Hepatocyte (in vitro differentiated cells): ENCODE results near the gene OGG1. TPM values are rescaled to one million over a fixed set of nuclear protein-coding genes. Genes with fewer than 3 reads are reported as not detected.
A peak's percentile ranks its signal among the peaks of the same experiment; 100 is the strongest.

Source experiments
- DNase-seq: peaks from one replicate; pipeline ENCODE4 v3.0.0-alpha.2; 2016; ENCODE audit warnings: low spot score
- H2AFZ ChIP-seq: fragments of 200-600 bp; sonication (generic); 2 replicates; pipeline ENCODE4 v1.6.0; 2016; ENCODE audit warnings: antibody characterized with exemption, mild to moderate bottlenecking
- H3K27ac ChIP-seq: fragments of 200-600 bp; sonication (generic); 2 replicates; pipeline ENCODE4 v1.5.1; 2016; ENCODE audit warnings: mild to moderate bottlenecking
- H3K27me3 ChIP-seq: fragments of 200-600 bp; sonication (generic); 2 replicates; pipeline ENCODE4 v1.6.1; 2016
- H3K36me3 ChIP-seq: fragments of 200-600 bp; sonication (generic); replicated peaks from 2 replicates; pipeline ENCODE4 v1.5.1; 2016; ENCODE audit warnings: low read depth; ENCODE audit not compliant: insufficient read depth
- H3K4me1 ChIP-seq: fragments of 200-600 bp; sonication (generic); 2 replicates; pipeline ENCODE4 v1.5.1; 2016; ENCODE audit warnings: mild to moderate bottlenecking, moderate library complexity; ENCODE audit not compliant: insufficient read depth
- H3K4me2 ChIP-seq: fragments of 200-600 bp; sonication (generic); 2 replicates; pipeline ENCODE4 v1.6.0; 2016
- H3K4me3 ChIP-seq: fragments of 200-600 bp; sonication (generic); 2 replicates; pipeline ENCODE4 v1.5.1; 2016; ENCODE audit warnings: mild to moderate bottlenecking
- H3K79me2 ChIP-seq: fragments of 200-600 bp; sonication (generic); 2 replicates; pipeline ENCODE4 v1.6.0; 2017; ENCODE audit warnings: mild to moderate bottlenecking
- H3K9me2 ChIP-seq: fragments of 200-600 bp; sonication (generic); replicated peaks from 2 replicates; pipeline ENCODE4 v1.6.0; 2017; ENCODE audit warnings: mild to moderate bottlenecking; ENCODE audit not compliant: insufficient read depth
- H3K9me3 ChIP-seq: fragments of 200-600 bp; sonication (generic); 2 replicates; pipeline ENCODE4 v1.5.1; 2016; ENCODE audit warnings: low read depth, mild to moderate bottlenecking
- H4K20me1 ChIP-seq: fragments of 200-600 bp; sonication (generic); 2 replicates; pipeline ENCODE4 v1.6.0; 2016; ENCODE audit warnings: mild to moderate bottlenecking; ENCODE audit not compliant: insufficient read depth, poor library complexity, severe bottlenecking
- CTCF ChIP-seq: fragments of 200-600 bp; sonication (generic); IDR thresholded peaks from 2 replicates; pipeline ENCODE4 v1.5.1; 2016; ENCODE audit warnings: antibody characterized with exemption, mild to moderate bottlenecking; ENCODE audit not compliant: poor library complexity
- EZH2 ChIP-seq: fragments of 200-600 bp; sonication (generic); IDR thresholded peaks from 2 replicates; pipeline ENCODE4 v1.6.1; 2016; ENCODE audit warnings: antibody characterized with exemption, mild to moderate bottlenecking, borderline replicate concordance
- EZH2phosphoT487 ChIP-seq: fragments of 200-600 bp; sonication (generic); IDR thresholded peaks from one replicate; pipeline ENCODE4 v1.6.1; 2018; ENCODE audit warnings: antibody characterized with exemption, mild to moderate bottlenecking, low read depth, moderate library complexity; ENCODE audit not compliant: unreplicated experiment, severe bottlenecking
- WGBS: methylation state at CpG from one replicate; pipeline ENCODE4 v1.1.6; 2016; ENCODE audit warnings: low lambda C conversion rate; ENCODE audit errors: missing lambda C conversion rate; 5-methylcytosine and 5-hydroxymethylcytosine counted together
- polyA plus RNA-seq: library from polyadenylated mRNA; unstranded; fragments of >200 nt; fragmentation: Nextera tagmentation; extraction: Ambion mirVana; gene quantifications from 2 replicates; pipeline ENCODE4 v1.2.1, GENCODE V29; 2016
- total RNA-seq: library from RNA; depleted of rRNA; stranded (reverse); fragments of >200 nt; gene quantifications from 2 replicates; pipeline ENCODE4 v1.2.3, GENCODE V29; 2014

The OGG1 gene
- total and polyA plus RNA-seq, 2 experiments from 2014 or later: 34.7 to 43.2 TPM

GRCh38 chr3:9786209-9786739 is 36.5 kb downstream of the OGG1 start:
- no peaks in the 10 kb centered on the region for H3K27me3 ChIP-seq
- no peak overlapping the region for H3K4me3 ChIP-seq
- H3K4me2 ChIP-seq: no peak overlapping the region
- DNase-seq: no peak
- no peak overlapping the region for H2AFZ ChIP-seq
- peaks cover 2% of the 10 kb centered on the region for H3K79me2 ChIP-seq
- TF ChIP-seq EZH2phosphoT487: no peak
- TF ChIP-seq CTCF: no peak
- TF ChIP-seq EZH2: no peak
- no peaks in the 10 kb centered on the region for H3K36me3 ChIP-seq
- peaks cover 3% of the 10 kb centered on the region for H3K4me1 ChIP-seq
- 93% methylated on average over 7 of the region's 7 CpGs for WGBS
- no peaks in the 10 kb centered on the region for H3K9me2 ChIP-seq
- no peak overlapping the region for H3K27ac ChIP-seq
- H4K20me1 ChIP-seq: no peaks in the 10 kb centered on the region
- H3K9me3 ChIP-seq: no peaks in the 10 kb centered on the region

- Histone ChIP-seq H3K27ac (no peak overlapping the region), H3K4me2 (no peak overlapping the region), H3K36me3 (no peaks in the 10 kb centered on the region), H3K4me1 (peaks cover 9% of the 10 kb centered on the region), H3K9me3 (no peaks in the 10 kb centered on the region), H3K9me2 (no peaks in the 10 kb centered on the region), H3K79me2 (peaks cover 10% of the 10 kb centered on the region), H2AFZ (no peak overlapping the region), H3K4me3 (no peak overlapping the region), H4K20me1 (no peaks in the 10 kb centered on the region), H3K27me3 (no peaks in the 10 kb centered on the region)
- 96% methylated on average over 13 of the region's 13 CpGs for WGBS
- DNase-seq: no peak
- TF ChIP-seq EZH2 (no peak), EZH2phosphoT487 (no peak), CTCF (peak; percentile 33)
Observed at GRCh38 chr3:9786825-9787669, 37.3 kb downstream of the OGG1 start.

- Histone ChIP-seq H3K4me1 (peaks cover 9% of the 10 kb centered on the region), H3K27me3 (no peaks in the 10 kb centered on the region), H3K4me2 (no peak overlapping the region), H3K9me3 (no peaks in the 10 kb centered on the region), H2AFZ (no peak overlapping the region), H3K27ac (no peak overlapping the region), H3K4me3 (no peak overlapping the region), H3K36me3 (no peaks in the 10 kb centered on the region), H3K9me2 (no peaks in the 10 kb centered on the region), H4K20me1 (no peaks in the 10 kb centered on the region), H3K79me2 (peaks cover 11% of the 10 kb centered on the region)
- WGBS: 94% methylated on average over 6 of the region's 6 CpGs
- TF ChIP-seq EZH2: no peak
- no peak for TF ChIP-seq CTCF
- no peak for TF ChIP-seq EZH2phosphoT487
- DNase-seq: no peak
Observed at GRCh38 chr3:9787714-9788113, 38.0 kb downstream of the OGG1 start.
